ENCODE measurements around the gene TMEM176A. TPM values are rescaled to one million over a fixed set of nuclear protein-coding genes. Genes with fewer than 3 reads are reported as not detected.

TMEM176A gene
- total RNA-seq, 1 donor from 2014 or later, result not detected

DNA sequence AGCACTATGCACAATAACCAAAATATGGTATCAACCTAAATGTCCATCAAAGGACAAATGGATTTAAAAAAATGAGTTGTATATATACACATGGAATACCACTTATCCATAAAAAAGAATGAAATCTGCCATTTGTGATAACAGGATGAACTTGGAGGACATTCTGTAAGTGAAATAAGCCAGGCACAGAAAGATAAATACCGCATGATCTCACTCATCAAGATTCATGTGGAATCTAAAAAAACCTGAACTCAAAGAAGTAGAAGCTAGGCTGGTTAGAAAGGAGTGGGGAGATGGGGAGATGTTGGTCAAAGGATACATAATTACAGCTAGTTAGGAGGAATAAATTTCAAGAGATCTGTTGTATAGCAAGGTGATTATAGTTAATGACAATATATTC, 34.5 kb downstream of the TMEM176A start:
- TF ChIP-seq CTCF (IDR thresholded peaks at IDR 0.05), result no peak
- Mint-ChIP-seq H3K4me1 (no peaks in the 10 kb centered on the region), H3K27me3 (peaks cover 10% of the 10 kb centered on the region), H3K4me3 (no peak overlapping the region), H3K9me3 (no peaks in the 10 kb centered on the region), H3K36me3 (ENCODE audit: low read depth) (no peaks in the 10 kb centered on the region), H3K27ac (no peak overlapping the region)
- DNase-seq (no peak), ATAC-seq (ENCODE audit: low read depth) (no peak)
- CTCF ChIA-PET, result no interaction called here
- intact Hi-C loops (cut with micrococcal nuclease), result no loop called here
- POLR2A ChIA-PET, result no interaction called here

DNA sequence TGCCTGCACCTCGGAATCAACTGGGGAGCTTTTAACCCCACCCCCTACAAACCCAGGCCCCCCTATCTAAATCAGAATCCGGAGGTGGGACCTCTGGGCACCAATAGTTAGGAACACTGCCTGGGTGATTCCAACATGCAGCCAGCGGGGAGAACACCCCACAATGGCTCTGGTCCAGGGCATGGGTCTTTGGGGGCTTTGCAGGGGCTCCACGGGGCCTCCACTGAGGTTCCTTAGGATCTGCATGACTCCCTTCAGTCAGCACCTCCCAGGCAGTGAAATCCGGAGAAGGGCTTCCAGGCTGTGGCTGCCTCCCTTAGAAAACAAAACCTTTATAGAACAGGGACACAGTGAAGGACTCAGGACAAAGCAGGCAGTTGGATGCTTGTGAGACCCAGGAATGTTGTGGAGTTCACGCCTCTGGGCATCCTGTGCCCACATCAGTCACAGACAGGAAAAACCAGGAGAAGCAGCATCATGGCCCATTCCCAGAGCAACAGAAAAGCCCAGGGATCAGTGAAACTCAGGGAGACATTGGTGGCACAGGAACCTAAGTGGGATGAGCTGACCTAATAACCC, 35.2 kb downstream of the TMEM176A start:
- no peak for DNase-seq
- no peaks in the 10 kb centered on the region for H3K36me3 Mint-ChIP-seq (ENCODE audit: low read depth)
- CTCF ChIA-PET, result no interaction called here
- no peak for TF ChIP-seq CTCF (IDR thresholded peaks at IDR 0.05)
- POLR2A ChIA-PET, result no interaction called here
- H3K4me1 Mint-ChIP-seq, result no peaks in the 10 kb centered on the region
- intact Hi-C loops (cut with micrococcal nuclease), result no loop called here
- no peaks in the 10 kb centered on the region for H3K9me3 Mint-ChIP-seq
- no peak overlapping the region for H3K27ac Mint-ChIP-seq
- no peak overlapping the region for H3K4me3 Mint-ChIP-seq
- ATAC-seq (ENCODE audit: low read depth), result no peak
- peaks cover 10% of the 10 kb centered on the region for H3K27me3 Mint-ChIP-seq

- TF ChIP-seq CTCF (IDR thresholded peaks at IDR 0.05), result no peak
- ChIA-PET CTCF (no interaction called here), POLR2A (no interaction called here)
- intact Hi-C loops (cut with micrococcal nuclease), result no loop called here
- DNase-seq, result no peak
- Mint-ChIP-seq H3K4me3 (no peak overlapping the region), H3K36me3 (ENCODE audit: low read depth) (no peaks in the 10 kb centered on the region), H3K27me3 (peaks cover 5% of the 10 kb centered on the region), H3K9me3 (no peaks in the 10 kb centered on the region), H3K4me1 (no peaks in the 10 kb centered on the region), H3K27ac (no peak overlapping the region)
- ATAC-seq (ENCODE audit: low read depth), result no peak
These were observed 38.5 kb downstream of the TMEM176A start for GRCh38 chr7:150838965-150839650.

DNA sequence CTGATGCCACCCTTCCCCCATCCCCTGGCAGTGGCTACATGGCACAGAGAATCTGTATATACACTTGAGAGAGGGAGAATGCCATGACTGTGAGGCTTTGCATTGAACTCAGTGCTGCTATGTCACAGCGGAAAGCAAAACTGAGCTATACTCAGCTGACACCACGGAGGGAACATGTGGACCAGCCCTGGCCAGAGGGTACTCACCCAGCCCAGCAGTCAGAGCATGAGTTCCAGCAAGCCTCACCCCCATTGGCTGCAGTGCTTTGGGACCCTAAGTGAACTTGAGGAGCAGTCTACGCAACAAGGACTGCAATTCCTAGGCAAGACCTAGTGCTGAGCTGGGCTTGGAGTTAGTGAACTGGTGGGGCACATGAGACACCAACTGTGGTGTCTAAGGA, 41.4 kb downstream of the TMEM176A start:
- Mint-ChIP-seq H3K27ac (no peak overlapping the region), H3K36me3 (ENCODE audit: low read depth) (no peaks in the 10 kb centered on the region), H3K4me1 (no peaks in the 10 kb centered on the region), H3K9me3 (no peaks in the 10 kb centered on the region), H3K27me3 (peaks cover 2% of the 10 kb centered on the region), H3K4me3 (no peak overlapping the region)
- ChIA-PET CTCF (no interaction called here), POLR2A (no interaction called here)
- ATAC-seq (ENCODE audit: low read depth) (no peak), DNase-seq (no peak)
- TF ChIP-seq CTCF (IDR thresholded peaks at IDR 0.05), result no peak
- intact Hi-C loops (cut with micrococcal nuclease), result no loop called here

GRCh38 chr7:150842716-150843115, 42.1 kb downstream of the TMEM176A start:
- no peaks in the 10 kb centered on the region for H3K4me1 Mint-ChIP-seq
- POLR2A ChIA-PET, result no interaction called here
- CTCF ChIA-PET, result no interaction called here
- intact Hi-C loops (cut with micrococcal nuclease), result no loop called here
- H3K27ac Mint-ChIP-seq, result no peak overlapping the region
- DNase-seq (no peak), ATAC-seq (ENCODE audit: low read depth) (no peak)
- H3K9me3 Mint-ChIP-seq, result no peaks in the 10 kb centered on the region
- H3K4me3 Mint-ChIP-seq, result no peak overlapping the region
- no peak for TF ChIP-seq CTCF (IDR thresholded peaks at IDR 0.05)
- H3K27me3 Mint-ChIP-seq, result peaks cover 2% of the 10 kb centered on the region
- H3K36me3 Mint-ChIP-seq (ENCODE audit: low read depth), result no peaks in the 10 kb centered on the region
